ENCODE data around the gene CMIP. TPM values are rescaled to one million over a fixed set of nuclear protein-coding genes. Genes with fewer than 3 reads are reported as not detected.

The CMIP gene
- total RNA-seq, 1 experiment from 2014 or later: 48.2 TPM

DNA sequence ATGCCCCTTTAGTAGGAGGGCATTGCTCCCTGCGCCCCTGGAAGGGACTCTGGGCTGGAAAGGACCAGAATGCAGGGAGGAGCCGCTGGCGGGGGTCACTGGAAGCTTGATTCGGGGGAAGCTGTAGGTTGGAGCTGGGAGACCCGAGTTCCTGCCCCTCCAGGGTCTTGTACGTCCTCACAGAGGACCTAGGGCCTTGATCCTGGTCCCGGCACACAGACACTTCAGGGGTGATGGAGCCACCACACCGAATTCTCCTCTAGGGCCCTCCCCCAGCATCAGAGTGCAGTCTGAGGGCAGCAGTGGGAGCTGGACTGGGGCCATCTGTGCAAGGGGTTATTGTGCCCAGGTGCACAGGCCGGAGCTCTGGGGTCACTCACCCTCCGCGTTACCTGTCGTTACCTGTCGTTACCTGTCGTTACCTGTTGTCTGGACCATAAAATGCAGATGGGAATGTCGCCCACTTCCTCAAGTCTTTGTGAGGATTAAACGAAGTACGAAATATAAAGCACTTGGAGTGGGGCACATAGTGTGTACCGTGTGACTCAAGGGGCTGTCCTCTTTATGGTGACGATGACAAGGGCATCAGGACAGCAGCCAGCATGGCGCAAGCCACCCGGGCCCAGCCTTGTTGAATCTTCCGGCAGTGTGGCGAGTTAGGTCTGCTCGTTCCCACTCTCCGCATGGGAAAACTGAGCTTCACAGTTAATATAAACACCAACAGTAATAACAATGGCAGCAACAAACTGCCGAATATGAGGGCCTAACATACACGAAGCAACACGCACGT lies 48.6 kb downstream of the CMIP start:
- Histone ChIP-seq H2BK5ac (ENCODE audit: insufficient read length, low read length) (no peak overlapping the region), H3K4ac (ENCODE audit: low read depth, low read length) (no peak overlapping the region; the same call in 1 of the 2 replicates), H2BK12ac (ENCODE audit: insufficient read length, low read depth, low read length) (no peak overlapping the region), H3K4me1 (ENCODE audit: insufficient read depth, low read length) (no peaks in the 10 kb centered on the region; the same call in 1 of the 2 replicates), H3K9ac (ENCODE audit: extremely low read depth, insufficient read length, low read length) (no peak overlapping the region), H2BK15ac (ENCODE audit: low read depth, low read length) (no peak overlapping the region), H4K8ac (replicated peaks; ENCODE audit: insufficient read length, low read depth, low read length) (no peak overlapping the region), H3K23me2 (ENCODE audit: insufficient read length, low read depth, low read length, poor library complexity, severe bottlenecking) (no peaks in the 10 kb centered on the region), H4K20me1 (ENCODE audit: control insufficient read depth, insufficient read depth, insufficient read length) (peaks cover 2% of the 10 kb centered on the region), H3K23ac (ENCODE audit: insufficient read length, low read depth, low read length) (no peak overlapping the region), H4K5ac (ENCODE audit: insufficient read length, low read depth, low read length) (no peak overlapping the region), H4K91ac (ENCODE audit: insufficient read length, low read depth, low read length) (no peak overlapping the region), H2AK5ac (ENCODE audit: insufficient read length, low read length) (no peak overlapping the region), H3K18ac (ENCODE audit: insufficient read length, low read depth, low read length) (no peak overlapping the region), H3K4me2 (ENCODE audit: insufficient read depth, insufficient read length, low read length) (no peak overlapping the region), H3K27me3 (ENCODE audit: insufficient read depth, low read length) (no peaks in the 10 kb centered on the region), H3T11ph (ENCODE audit: low read length) (no peak overlapping the region), H2BK120ac (ENCODE audit: low read depth, low read length, poor library complexity, severe bottlenecking) (no peak overlapping the region), H3K9me3 (ENCODE audit: control insufficient read depth, low read depth, low read length) (no peaks in the 10 kb centered on the region), H2BK20ac (ENCODE audit: low read depth, low read length, poor library complexity, severe bottlenecking) (no peak overlapping the region), H3K27ac (ENCODE audit: insufficient read length, low read depth, low read length) (no peak overlapping the region), H2AFZ (ENCODE audit: low read length) (no peak overlapping the region), H3K56ac (ENCODE audit: insufficient read length, low read depth, low read length) (no peak overlapping the region), H3K79me2 (ENCODE audit: insufficient read depth, low read length) (peaks cover 7% of the 10 kb centered on the region; the same call in 1 of the 2 replicates), H3K14ac (ENCODE audit: insufficient read depth, low read length) (peak overlapping the region; percentile 54; the same call in 1 of the 2 replicates), H3K79me1 (ENCODE audit: insufficient read depth, low read depth, low read length, poor library complexity, severe bottlenecking) (peaks cover 8% of the 10 kb centered on the region)
- H3K4me3 Mint-ChIP-seq: no peak overlapping the region
- TF ChIP-seq, protein P1, sequence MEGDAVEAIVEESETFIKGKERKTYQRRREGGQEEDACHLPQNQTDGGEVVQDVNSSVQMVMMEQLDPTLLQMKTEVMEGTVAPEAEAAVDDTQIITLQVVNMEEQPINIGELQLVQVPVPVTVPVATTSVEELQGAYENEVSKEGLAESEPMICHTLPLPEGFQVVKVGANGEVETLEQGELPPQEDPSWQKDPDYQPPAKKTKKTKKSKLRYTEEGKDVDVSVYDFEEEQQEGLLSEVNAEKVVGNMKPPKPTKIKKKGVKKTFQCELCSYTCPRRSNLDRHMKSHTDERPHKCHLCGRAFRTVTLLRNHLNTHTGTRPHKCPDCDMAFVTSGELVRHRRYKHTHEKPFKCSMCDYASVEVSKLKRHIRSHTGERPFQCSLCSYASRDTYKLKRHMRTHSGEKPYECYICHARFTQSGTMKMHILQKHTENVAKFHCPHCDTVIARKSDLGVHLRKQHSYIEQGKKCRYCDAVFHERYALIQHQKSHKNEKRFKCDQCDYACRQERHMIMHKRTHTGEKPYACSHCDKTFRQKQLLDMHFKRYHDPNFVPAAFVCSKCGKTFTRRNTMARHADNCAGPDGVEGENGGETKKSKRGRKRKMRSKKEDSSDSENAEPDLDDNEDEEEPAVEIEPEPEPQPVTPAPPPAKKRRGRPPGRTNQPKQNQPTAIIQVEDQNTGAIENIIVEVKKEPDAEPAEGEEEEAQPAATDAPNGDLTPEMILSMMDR (conservative IDR thresholded peaks at IDR 0.05): no peak
- no CpG with 5 or more reads among the region's 29 CpGs for WGBS (ENCODE audit: extremely low coverage, insufficient read length, low lambda C conversion rate)
- DNase-seq: no peak
- peak overlapping the region; percentile 17 to 75 (median 74); a peak in 4 of 7 replicates for H3K27ac Mint-ChIP-seq
- H3K4me1 Mint-ChIP-seq: peaks cover 36 to 41% of the 10 kb centered on the region in 2 experiments
- no peaks in the 10 kb centered on the region for H3K9me3 Mint-ChIP-seq
- no peaks in the 10 kb centered on the region for H3K27me3 Mint-ChIP-seq (ENCODE audit: low read depth)
- no peaks in the 10 kb centered on the region; a peak in 1 of 7 replicates for H3K36me3 Mint-ChIP-seq (ENCODE audit: insufficient read depth in 1 of 3, low read depth in 3 of 3)

Data from H9 (cell line).